ENCODE measurements around the gene ZFC3H1.
"Not testable (repeated sequence)": the region's sequence is repeated elsewhere in the genome, so short reads cannot be mapped to it uniquely, and the experiment has no call there.

Gene ZFC3H1

GRCh38 chr12:71576496-71576895 lies 87.2 kb downstream of the ZFC3H1 start:
- DNase-seq (ENCODE audit: low spot score) = no peak

GRCh38 chr12:71569885-71570284 lies 93.8 kb downstream of the ZFC3H1 start:
- DNase-seq (ENCODE audit: low spot score) = not testable (repeated sequence)

GRCh38 chr12:71567537-71567936 lies 96.1 kb downstream of the ZFC3H1 start:
- no peak for DNase-seq (ENCODE audit: low spot score)

GRCh38 chr12:71566655-71567054 lies 97.0 kb downstream of the ZFC3H1 start:
- no peak for DNase-seq (ENCODE audit: low spot score)

GRCh38 chr12:71565535-71565934 lies 98.1 kb downstream of the ZFC3H1 start:
- no peak for DNase-seq (ENCODE audit: low spot score)

GRCh38 chr12:71562676-71563595 lies 100.7 kb downstream of the ZFC3H1 start:
- no peak for DNase-seq (ENCODE audit: low spot score)

All from NAMALWA (cell line).